ENCODE measurements around the gene SNURF. TPM values are rescaled to one million over a fixed set of nuclear protein-coding genes. Genes with fewer than 3 reads are reported as not detected.

Gene SNURF, protein sequence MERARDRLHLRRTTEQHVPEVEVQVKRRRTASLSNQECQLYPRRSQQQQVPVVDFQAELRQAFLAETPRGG
- total RNA-seq (2022; extraction: Qiagen RNA extraction; ENCODE audit: low read depth) = 8.4 to 16.7 TPM (median 14.6 TPM) in 5 replicates

DNA sequence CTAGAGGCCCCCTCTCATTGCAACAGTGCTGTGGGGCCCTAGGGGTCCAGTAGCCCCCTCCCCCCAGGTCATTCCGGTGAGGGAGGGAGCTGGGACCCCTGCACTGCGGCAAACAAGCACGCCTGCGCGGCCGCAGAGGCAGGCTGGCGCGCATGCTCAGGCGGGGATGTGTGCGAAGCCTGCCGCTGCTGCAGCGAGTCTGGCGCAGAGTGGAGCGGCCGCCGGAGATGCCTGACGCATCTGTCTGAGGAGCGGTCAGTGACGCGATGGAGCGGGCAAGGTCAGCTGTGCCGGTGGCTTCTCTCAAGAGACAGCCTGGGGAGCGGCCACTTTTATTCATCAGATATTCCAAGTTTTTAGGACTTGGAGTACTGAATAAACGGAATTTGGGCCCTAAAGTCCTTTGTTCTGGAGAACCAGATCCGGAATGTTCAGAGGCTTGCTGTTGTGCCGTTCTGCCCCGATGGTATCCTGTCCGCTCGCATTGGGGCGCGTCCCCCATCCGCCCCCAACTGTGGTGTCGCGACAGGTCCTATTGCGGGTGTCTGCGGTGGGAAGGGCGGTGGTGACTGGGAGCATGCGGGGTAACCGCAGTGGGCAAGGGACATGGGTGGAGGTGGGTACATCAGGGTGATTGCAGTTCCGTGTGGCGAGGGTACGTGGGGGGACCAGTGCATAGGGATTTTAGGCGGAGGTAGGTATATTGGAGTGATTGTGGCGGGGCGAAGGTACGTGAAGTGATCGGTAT, at the start of gene SNURF, which contains the start of gene SNRPN:
TSS of gene SNURF (plus strand) at position 205 of the 748 bp plus-strand sequence. CDS start at position 267, 62 bp downstream.
TSS of gene SNRPN (plus strand) at position 205 of the 748 bp plus-strand sequence. CDS start 19,467 bp downstream, outside the sequence.

Other genes with a start within 250 kb of the SNURF start
- 96.9 to 107 TPM (median 102 TPM) in 5 replicates for gene SNRPN, start within 50 bp of the SNURF start, total RNA-seq (2022; extraction: Qiagen RNA extraction; ENCODE audit: low read depth)

Data from A549 treated with ZK216348 at 1 μM for 4 hours (cell line).